Measurements from ENCODE around the gene SFXN3.
"Not testable (repeated sequence)": the region's sequence is repeated elsewhere in the genome, so short reads cannot be mapped to it uniquely, and the experiment has no call there.

The SFXN3 gene

GRCh38 chr10:101015582-101015973 is 15.5 kb upstream of the SFXN3 start:
- DNase-seq (ENCODE audit: low read depth in 2 of 2), result no peak

GRCh38 chr10:101016814-101017213 is 14.2 kb upstream of the SFXN3 start:
- DNase-seq (ENCODE audit: low read depth in 2 of 2), result no peak

- no peak for DNase-seq (ENCODE audit: low read depth in 2 of 2)
These were observed 12.9 kb upstream of the SFXN3 start for GRCh38 chr10:101018118-101018599.

GRCh38 chr10:101018600-101019439 is 12.2 kb upstream of the SFXN3 start:
- DNase-seq (ENCODE audit: low read depth in 2 of 2), result peak; percentile 45 to 81

- DNase-seq (ENCODE audit: low read depth in 2 of 2), result no peak
These were observed 11.7 kb upstream of the SFXN3 start for GRCh38 chr10:101019440-101019703.

GRCh38 chr10:101020427-101021075 is 10.5 kb upstream of the SFXN3 start:
- DNase-seq (ENCODE audit: low read depth in 2 of 2), result no peak

GRCh38 chr10:101021239-101021638 is 9.8 kb upstream of the SFXN3 start:
- no peak for DNase-seq (ENCODE audit: low read depth in 2 of 2)

- DNase-seq (ENCODE audit: low read depth in 2 of 2), result no peak
These were observed 9.3 kb upstream of the SFXN3 start for GRCh38 chr10:101021692-101022251.

- no peak for DNase-seq (ENCODE audit: low read depth in 2 of 2)
These were observed 7.9 kb upstream of the SFXN3 start for GRCh38 chr10:101022967-101023705.

- no peak for DNase-seq (ENCODE audit: low read depth in 2 of 2)
These were observed 3.8 kb upstream of the SFXN3 start for GRCh38 chr10:101027106-101027720.

GRCh38 chr10:101028446-101029337 is 2.3 kb upstream of the SFXN3 start:
- no peak for DNase-seq (ENCODE audit: low read depth in 2 of 2)

- DNase-seq (ENCODE audit: low read depth in 2 of 2), result no peak
These were observed 1.3 kb upstream of the SFXN3 start for GRCh38 chr10:101029520-101030295.

- no peak for DNase-seq (ENCODE audit: low read depth in 2 of 2)
These were observed 422 bp upstream of the SFXN3 start for GRCh38 chr10:101030496-101031127.

- DNase-seq (ENCODE audit: low read depth in 2 of 2), result peak; percentile 57 to 58
These were observed 982 bp downstream of the SFXN3 start for GRCh38 chr10:101031796-101032636.

GRCh38 chr10:101032637-101033224 is 1.7 kb downstream of the SFXN3 start:
- peak; percentile 36 to 47 for DNase-seq (ENCODE audit: low read depth in 2 of 2)

- no peak for DNase-seq (ENCODE audit: low read depth in 2 of 2)
These were observed 2.2 kb downstream of the SFXN3 start for GRCh38 chr10:101033276-101033675.

GRCh38 chr10:101034404-101034803 is 3.4 kb downstream of the SFXN3 start:
- not testable (repeated sequence) for DNase-seq (ENCODE audit: low read depth in 2 of 2)

- DNase-seq (ENCODE audit: low read depth in 2 of 2), result no peak
These were observed 4.3 kb downstream of the SFXN3 start for GRCh38 chr10:101035314-101035713.

Measured in stimulated activated CD4-positive, alpha-beta T cell treated with anti-CD3 and anti-CD28 coated beads, Interleukin-12 subunit alpha, Interleukin-12 subunit beta, amount 100 ng/mL, for 24 hours (primary cell).